Aorta (tissue), 5 donors: Measurements from ENCODE around the gene UNKL. TPM values are rescaled to one million over a fixed set of nuclear protein-coding genes. Genes with fewer than 3 reads are reported as not detected.
"Not testable (repeated sequence)": the region's sequence is repeated elsewhere in the genome, so short reads cannot be mapped to it uniquely, and the experiment has no call there.

Experiments
- ATAC-seq: fragments of 200-7000 bp; cut with Tn5 transposase; one replicate; pipeline ENCODE4 v1.9.1; 2022; ENCODE audit warnings: moderate library complexity; ENCODE audit not compliant: low FRiP score
- DNase-seq, 2 donors: peaks; one replicate each; pipeline ENCODE4 v3.0.0-alpha.2; 2020
- H3K27ac ChIP-seq, 2 donors: one replicate each; pipeline ENCODE4 v1.5.1; 2013; ENCODE audit warnings: low read length in 2 of 2, mild to moderate bottlenecking in 2 of 2, moderate library complexity in 2 of 2, control low read depth in 1 of 2, inconsistent platforms in 1 of 2, low read depth in 1 of 2
- H3K27me3 ChIP-seq, 2 donors: one replicate each; pipeline ENCODE4 v1.6.1; 2013; ENCODE audit warnings: control low read depth in 1 of 2, low read length in 1 of 2, mild to moderate bottlenecking in 1 of 2, moderate library complexity in 1 of 2; ENCODE audit not compliant: insufficient read depth in 2 of 2, control insufficient read depth in 1 of 2
- H3K36me3 ChIP-seq, 2 donors: one replicate each; pipeline ENCODE4 v1.6.1; 2013; ENCODE audit warnings: control low read depth in 1 of 2, low read length in 1 of 2, mild to moderate bottlenecking in 1 of 2; ENCODE audit not compliant: insufficient read depth in 2 of 2, control insufficient read depth in 1 of 2
- H3K4me1 ChIP-seq, 2 donors: one replicate each; pipeline ENCODE4 v1.6.1; 2013; ENCODE audit warnings: low read length in 2 of 2, control low read depth in 1 of 2, mild to moderate bottlenecking in 1 of 2, moderate library complexity in 1 of 2; ENCODE audit not compliant: insufficient read depth in 2 of 2, control insufficient read depth in 1 of 2
- H3K4me3 ChIP-seq, 2 donors: one replicate each; pipeline ENCODE4 v1.5.1; 2013; ENCODE audit warnings: low read length in 2 of 2, control low read depth in 1 of 2, mild to moderate bottlenecking in 1 of 2
- H3K9me3 ChIP-seq: one replicate; pipeline ENCODE4 v1.6.1; 2013; ENCODE audit warnings: mild to moderate bottlenecking, low read length; ENCODE audit not compliant: control insufficient read depth
- WGBS, 2 donors: extraction: QIAGEN DNeasy Blood & Tissue Kit; methylation state at CpG; one replicate each; pipeline ENCODE4 v1.1.7; 2013; 5-methylcytosine and 5-hydroxymethylcytosine counted together
- intact Hi-C, 2 donors: fragments of 100-400 bp; cut with DNase I; formaldehyde crosslinking; loops; one replicate each; pipeline versions ENCODE4 v1.14.2 to v1.15.0; 2022
- polyA plus RNA-seq, 2 donors: library from polyadenylated mRNA; stranded (reverse); fragments of 200-250 nt; gene quantifications; one replicate each; pipeline ENCODE4 v1.2.3, GENCODE V29; 2013
- total RNA-seq, 2 donors: library from RNA; stranded (reverse); fragmentation: NEBNext Ultra II Directional; extraction: Animal tissue kit (Norgen Biotek cat#: 25700); gene quantifications; one replicate each; pipeline ENCODE4 v1.2.1, GENCODE V29; 2021
- donor health status: healthy with polysubstance abuse.
- donor health status: Bipolar disorder and iron deficiency.
- donor health status: DM: no; HTN: no; CAD: no.
- donor health status: DM: no; HTN: no; CAD: no.
- donor health status: DM: yes; HTN: yes; CAD: no.

UNKL gene
- total and polyA plus RNA-seq, 4 donors: 8.8 to 34.6 (median 22.6) TPM

- DNase-seq (no peak), ATAC-seq (no peak)
- Histone ChIP-seq H3K27ac (no peak overlapping the region), H3K4me3 (no peak overlapping the region), H3K4me1 (no peaks in the 10 kb centered on the region), H3K9me3 (no peaks in the 10 kb centered on the region), H3K36me3 (no peaks in the 10 kb centered on the region), H3K27me3 (no peaks in the 10 kb centered on the region)
- WGBS, 2 donors: 87% methylated on average over 23 to 24 of the region's 24 CpGs
- intact Hi-C loops: no loop called here
Observed at GRCh38 chr16:1442697-1443096, 28.2 kb upstream of the UNKL start.

GRCh38 chr16:1441391-1441829 is 26.9 kb upstream of the UNKL start:
- H3K36me3 ChIP-seq: no peaks in the 10 kb centered on the region
- H3K4me1 ChIP-seq: no peaks in the 10 kb centered on the region
- H3K27me3 ChIP-seq: no peaks in the 10 kb centered on the region
- no peak overlapping the region for H3K4me3 ChIP-seq
- H3K27ac ChIP-seq: no peak overlapping the region
- ATAC-seq (no peak), DNase-seq (no peak)
- H3K9me3 ChIP-seq: no peaks in the 10 kb centered on the region
- WGBS, 2 donors: 76 to 77% methylated on average over 19 to 22 of the region's 22 CpGs
- intact Hi-C loops: no loop called here

GRCh38 chr16:1439699-1440074 is 25.2 kb upstream of the UNKL start:
- H3K36me3 ChIP-seq, H3K4me3 ChIP-seq, H3K27me3 ChIP-seq, DNase-seq, H3K27ac ChIP-seq, ATAC-seq, H3K9me3 ChIP-seq, H3K4me1 ChIP-seq, intact Hi-C loops: not testable (repeated sequence)
- WGBS, 2 donors: 93 to 96% methylated on average over 4 of the region's 4 CpGs

- Histone ChIP-seq H3K36me3 (no peaks in the 10 kb centered on the region), H3K27ac (no peak overlapping the region), H3K4me1 (no peaks in the 10 kb centered on the region), H3K27me3 (no peaks in the 10 kb centered on the region), H3K9me3 (no peaks in the 10 kb centered on the region), H3K4me3 (no peak overlapping the region)
- 86 to 87% methylated on average over 26 to 27 of the region's 27 CpGs for WGBS, 2 donors
- ATAC-seq (no peak), DNase-seq (no peak)
- intact Hi-C loops: no loop called here
Observed at GRCh38 chr16:1439058-1439698, 24.7 kb upstream of the UNKL start.

- H3K4me1 ChIP-seq: no peaks in the 10 kb centered on the region
- WGBS, 2 donors: 82 to 85% methylated on average over 27 to 35 of the region's 35 CpGs
- intact Hi-C loops: no loop called here
- no peak overlapping the region for H3K4me3 ChIP-seq
- DNase-seq (no peak), ATAC-seq (no peak)
- H3K27me3 ChIP-seq: no peaks in the 10 kb centered on the region
- no peaks in the 10 kb centered on the region for H3K9me3 ChIP-seq
- H3K27ac ChIP-seq: no peak overlapping the region
- H3K36me3 ChIP-seq: no peaks in the 10 kb centered on the region
Observed at GRCh38 chr16:1438229-1439057, 23.9 kb upstream of the UNKL start.

- 86 to 93% methylated on average over 20 to 22 of the region's 22 CpGs for WGBS, 2 donors
- H3K27me3 ChIP-seq: no peaks in the 10 kb centered on the region
- DNase-seq (no peak), ATAC-seq (no peak)
- H3K9me3 ChIP-seq: no peaks in the 10 kb centered on the region
- no peaks in the 10 kb centered on the region for H3K36me3 ChIP-seq
- no peak overlapping the region for H3K27ac ChIP-seq
- no peaks in the 10 kb centered on the region for H3K4me1 ChIP-seq
- H3K4me3 ChIP-seq: no peak overlapping the region
- intact Hi-C loops: no loop called here
Observed at GRCh38 chr16:1437606-1438005, 23.1 kb upstream of the UNKL start.

- WGBS, 2 donors: 93% methylated on average over 45 to 47 of the region's 47 CpGs
Observed at GRCh38 chr16:1436731-1437355, 22.3 kb upstream of the UNKL start.

GRCh38 chr16:1435921-1436697 is 21.6 kb upstream of the UNKL start:
- intact Hi-C loops: no loop called here
- H3K27me3 ChIP-seq: no peaks in the 10 kb centered on the region
- WGBS, 2 donors: 87% methylated on average over 29 to 32 of the region's 32 CpGs
- H3K4me3 ChIP-seq: no peak overlapping the region
- DNase-seq (no peak), ATAC-seq (no peak)
- no peaks in the 10 kb centered on the region for H3K36me3 ChIP-seq
- no peaks in the 10 kb centered on the region for H3K9me3 ChIP-seq
- H3K27ac ChIP-seq: no peak overlapping the region
- no peaks in the 10 kb centered on the region for H3K4me1 ChIP-seq

More at GRCh38 chr16:1436731-1437355, 22.3 kb upstream of the UNKL start:
- Histone ChIP-seq H3K4me1 (no peaks in the 10 kb centered on the region), H3K27ac (no peak overlapping the region), H3K36me3 (no peaks in the 10 kb centered on the region), H3K27me3 (no peaks in the 10 kb centered on the region), H3K9me3 (no peaks in the 10 kb centered on the region), H3K4me3 (no peak overlapping the region)
- intact Hi-C loops: no loop called here
- no peak for ATAC-seq
- no peak for DNase-seq
